CD4-positive, alpha-beta T cell treated with Interleukin-15 for 4 hours (primary cell): ENCODE data around the gene IKZF2.

Source experiments
- DNase-seq: peaks from one replicate; pipeline ENCODE4 v3.0.0-alpha.2; 2020; ENCODE audit warnings: low spot score

Gene IKZF2

GRCh38 chr2:213152888-213153287 lies 1.5 kb upstream of the IKZF2 start:
- DNase-seq: no peak

GRCh38 chr2:213152065-213152794 lies 818 bp upstream of the IKZF2 start:
- no peak for DNase-seq

GRCh38 chr2:213150315-213151097 lies 906 bp downstream of the IKZF2 start:
- no peak for DNase-seq

- no peak for DNase-seq
These were observed 1.5 kb downstream of the IKZF2 start for GRCh38 chr2:213149949-213150314.

- DNase-seq: peak; percentile 16
These were observed 2.0 kb downstream of the IKZF2 start for GRCh38 chr2:213149294-213149875.

- DNase-seq: no peak
These were observed 2.7 kb downstream of the IKZF2 start for GRCh38 chr2:213148572-213149261.

- peak; percentile 43 for DNase-seq
These were observed 3.9 kb downstream of the IKZF2 start for GRCh38 chr2:213147538-213147937.

- DNase-seq: peak; percentile 31
These were observed 5.6 kb downstream of the IKZF2 start for GRCh38 chr2:213145715-213146242.

- DNase-seq: no peak
These were observed 14.3 kb downstream of the IKZF2 start for GRCh38 chr2:213137064-213137463.

- no peak for DNase-seq
These were observed 22.1 kb downstream of the IKZF2 start for GRCh38 chr2:213129311-213129710.

- no peak for DNase-seq
These were observed 25.6 kb downstream of the IKZF2 start for GRCh38 chr2:213125646-213126347.

GRCh38 chr2:213122725-213123124 lies 28.7 kb downstream of the IKZF2 start:
- DNase-seq: no peak

GRCh38 chr2:213121690-213122089 lies 29.7 kb downstream of the IKZF2 start:
- DNase-seq: no peak

GRCh38 chr2:213119061-213119809 lies 32.2 kb downstream of the IKZF2 start:
- DNase-seq: peak; percentile 46

- no peak for DNase-seq
These were observed 43.1 kb downstream of the IKZF2 start for GRCh38 chr2:213108308-213108707.

- no peak for DNase-seq
These were observed 43.7 kb downstream of the IKZF2 start for GRCh38 chr2:213107728-213108127.

- no peak for DNase-seq
These were observed 46.2 kb downstream of the IKZF2 start for GRCh38 chr2:213105212-213105611.

- DNase-seq: no peak
These were observed 46.6 kb downstream of the IKZF2 start for GRCh38 chr2:213104903-213105202.

- DNase-seq: no peak
These were observed 47.1 kb downstream of the IKZF2 start for GRCh38 chr2:213104092-213104902.
